ENCODE measurements around the gene TEX28.
"Not testable (repeated sequence)": the region's sequence is repeated elsewhere in the genome, so short reads cannot be mapped to it uniquely, and the experiment has no call there.

The TEX28 gene

GRCh38 chrX:154294791-154295574 lies at the start of gene TEX28:
TSS of gene TEX28 (minus strand) at chrX:154295124. CDS start at chrX:154292117, 3,007 bp downstream.
- DNase-seq (ENCODE audit: low spot score) = no peak

- not testable (repeated sequence) for DNase-seq (ENCODE audit: low spot score)
These were observed 48.7 kb upstream of the TEX28 start for GRCh38 chrX:154343620-154344019.

GRCh38 chrX:154343063-154343462 lies 48.1 kb upstream of the TEX28 start:
- DNase-seq (ENCODE audit: low spot score) = not testable (repeated sequence)

GRCh38 chrX:154341399-154342298 lies 46.7 kb upstream of the TEX28 start:
- not testable (repeated sequence) for DNase-seq (ENCODE audit: low spot score)

GRCh38 chrX:154334496-154334895 lies 39.6 kb upstream of the TEX28 start:
- DNase-seq (ENCODE audit: low spot score) = no peak

- no peak for DNase-seq (ENCODE audit: low spot score)
These were observed 38.9 kb upstream of the TEX28 start for GRCh38 chrX:154333837-154334271.

GRCh38 chrX:154333116-154333515 lies 38.2 kb upstream of the TEX28 start:
- DNase-seq (ENCODE audit: low spot score) = no peak

- no peak for DNase-seq (ENCODE audit: low spot score)
These were observed 37.6 kb upstream of the TEX28 start for GRCh38 chrX:154332561-154332960.

GRCh38 chrX:154329294-154329693 lies 34.4 kb upstream of the TEX28 start:
- DNase-seq (ENCODE audit: low spot score) = no peak

- DNase-seq (ENCODE audit: low spot score) = no peak
These were observed 33.7 kb upstream of the TEX28 start for GRCh38 chrX:154328646-154329045.

GRCh38 chrX:154327038-154327820 lies 32.3 kb upstream of the TEX28 start:
- no peak for DNase-seq (ENCODE audit: low spot score)

- DNase-seq (ENCODE audit: low spot score) = no peak
These were observed 30.6 kb upstream of the TEX28 start for GRCh38 chrX:154325541-154325940.

- DNase-seq (ENCODE audit: low spot score) = no peak
These were observed 28.6 kb upstream of the TEX28 start for GRCh38 chrX:154323537-154323936.

GRCh38 chrX:154322890-154323289 lies 28.0 kb upstream of the TEX28 start:
- no peak for DNase-seq (ENCODE audit: low spot score)

- no peak for DNase-seq (ENCODE audit: low spot score)
These were observed 26.7 kb upstream of the TEX28 start for GRCh38 chrX:154321594-154321993.

- no peak for DNase-seq (ENCODE audit: low spot score)
These were observed 26.2 kb upstream of the TEX28 start for GRCh38 chrX:154321152-154321551.

- DNase-seq (ENCODE audit: low spot score) = no peak
These were observed 25.5 kb upstream of the TEX28 start for GRCh38 chrX:154320406-154320805.

GRCh38 chrX:154317391-154317995 lies 22.6 kb upstream of the TEX28 start:
- DNase-seq (ENCODE audit: low spot score) = peak; percentile 50

GRCh38 chrX:154315416-154315815 lies 20.5 kb upstream of the TEX28 start:
- no peak for DNase-seq (ENCODE audit: low spot score)

- no peak for DNase-seq (ENCODE audit: low spot score)
These were observed 18.2 kb upstream of the TEX28 start for GRCh38 chrX:154313147-154313546.

GRCh38 chrX:154312116-154312515 lies 17.2 kb upstream of the TEX28 start:
- no peak for DNase-seq (ENCODE audit: low spot score)
